Smooth muscle cell (in vitro differentiated cells): Measurements from ENCODE around the gene MBNL2. TPM values are rescaled to one million over a fixed set of nuclear protein-coding genes. Genes with fewer than 3 reads are reported as not detected.

Source experiments
- DNase-seq: peaks from one replicate; lab custom pipeline; 2025; ENCODE audit not compliant: unreplicated experiment; lab: John Stamatoyannopoulos, UW
- H2AFZ ChIP-seq: fragments of 200-600 bp; sonication (generic); 2 replicates; pipeline ENCODE4 v1.6.0; 2016; ENCODE audit warnings: antibody characterized with exemption, low read depth, mild to moderate bottlenecking
- H3F3A ChIP-seq: fragments of 200-600 bp; sonication (generic); 2 replicates; pipeline ENCODE4 v1.6.0; 2017; ENCODE audit warnings: antibody characterized with exemption, low read depth
- H3K27ac ChIP-seq: fragments of 200-600 bp; sonication (generic); 2 replicates; pipeline ENCODE4 v1.5.1; 2016; ENCODE audit warnings: low read depth, mild to moderate bottlenecking
- H3K27me3 ChIP-seq: fragments of 200-600 bp; sonication (generic); 2 replicates; pipeline ENCODE4 v1.6.1; 2016; ENCODE audit warnings: low read depth, mild to moderate bottlenecking
- H3K36me3 ChIP-seq: fragments of 200-600 bp; sonication (generic); 2 replicates; pipeline ENCODE4 v1.5.1; 2016; ENCODE audit warnings: low read depth
- H3K4me1 ChIP-seq: fragments of 200-600 bp; sonication (generic); 2 replicates; pipeline ENCODE4 v1.5.1; 2016; ENCODE audit warnings: low read depth
- H3K4me2 ChIP-seq: fragments of 200-600 bp; sonication (generic); 2 replicates; pipeline ENCODE4 v1.6.0; 2016; ENCODE audit warnings: mild to moderate bottlenecking
- H3K4me3 ChIP-seq: fragments of 200-600 bp; sonication (generic); 2 replicates; pipeline ENCODE4 v1.5.1; 2016; ENCODE audit warnings: mild to moderate bottlenecking
- H3K79me2 ChIP-seq: fragments of 200-600 bp; sonication (generic); 2 replicates; pipeline ENCODE4 v1.6.0; 2016; ENCODE audit warnings: low read depth, mild to moderate bottlenecking
- H3K9ac ChIP-seq: fragments of 200-600 bp; sonication (generic); 2 replicates; pipeline ENCODE4 v1.6.0; 2016; ENCODE audit warnings: low read depth
- H3K9me3 ChIP-seq: fragments of 200-600 bp; sonication (generic); replicated peaks from 2 replicates; pipeline ENCODE4 v1.5.1; 2016; ENCODE audit warnings: low read depth
- H4K20me1 ChIP-seq: fragments of 200-600 bp; sonication (generic); 2 replicates; pipeline ENCODE4 v1.6.0; 2016; ENCODE audit warnings: low read depth
- WGBS: methylation state at CpG from one replicate; pipeline ENCODE4 v1.1.7; 2016; ENCODE audit warnings: low lambda C conversion rate; 5-methylcytosine and 5-hydroxymethylcytosine counted together
- polyA plus RNA-seq: library from polyadenylated mRNA; unstranded; fragments of >200 nt; fragmentation: Nextera tagmentation; extraction: Ambion mirVana; gene quantifications from 2 replicates; pipeline ENCODE4 v1.2.1, GENCODE V29; 2016
- total RNA-seq: library from RNA; depleted of rRNA; stranded (reverse); fragments of >200 nt; gene quantifications from 2 replicates; pipeline ENCODE4 v1.2.3, GENCODE V29; 2014
- TF ChIP-seq, protein P1 (sequence below): fragments of 200-600 bp; sonication (generic); IDR thresholded peaks from 2 replicates; pipeline ENCODE4 v1.5.1; 2017; ENCODE audit warnings: borderline replicate concordance, mild to moderate bottlenecking, antibody characterized with exemption; ENCODE audit not compliant: insufficient read depth, poor library complexity, severe bottlenecking

MBNL2 gene
- total and polyA plus RNA-seq, 2 experiments from 2014 or later = 33.7 to 120 TPM

GRCh38 chr13:97273341-97273831, 51.3 kb downstream of the MBNL2 start:
- no peaks in the 10 kb centered on the region for H3K27me3 ChIP-seq
- no peaks in the 10 kb centered on the region for H3K36me3 ChIP-seq
- H3K4me3 ChIP-seq = no peak overlapping the region
- WGBS = 71% methylated on average over 5 of the region's 5 CpGs
- peak overlapping the region; percentile 33 for H3K9ac ChIP-seq
- no peak overlapping the region for H2AFZ ChIP-seq
- no peaks in the 10 kb centered on the region for H3K9me3 ChIP-seq
- H3K27ac ChIP-seq = peak overlapping the region; percentile 98
- H3K4me1 ChIP-seq = peaks cover 8% of the 10 kb centered on the region
- peaks cover 58% of the 10 kb centered on the region for H4K20me1 ChIP-seq
- peak overlapping the region; percentile 12 for H3K4me2 ChIP-seq
- DNase-seq = no peak
- H3K79me2 ChIP-seq = peaks cover 82% of the 10 kb centered on the region
- TF ChIP-seq, protein P1, sequence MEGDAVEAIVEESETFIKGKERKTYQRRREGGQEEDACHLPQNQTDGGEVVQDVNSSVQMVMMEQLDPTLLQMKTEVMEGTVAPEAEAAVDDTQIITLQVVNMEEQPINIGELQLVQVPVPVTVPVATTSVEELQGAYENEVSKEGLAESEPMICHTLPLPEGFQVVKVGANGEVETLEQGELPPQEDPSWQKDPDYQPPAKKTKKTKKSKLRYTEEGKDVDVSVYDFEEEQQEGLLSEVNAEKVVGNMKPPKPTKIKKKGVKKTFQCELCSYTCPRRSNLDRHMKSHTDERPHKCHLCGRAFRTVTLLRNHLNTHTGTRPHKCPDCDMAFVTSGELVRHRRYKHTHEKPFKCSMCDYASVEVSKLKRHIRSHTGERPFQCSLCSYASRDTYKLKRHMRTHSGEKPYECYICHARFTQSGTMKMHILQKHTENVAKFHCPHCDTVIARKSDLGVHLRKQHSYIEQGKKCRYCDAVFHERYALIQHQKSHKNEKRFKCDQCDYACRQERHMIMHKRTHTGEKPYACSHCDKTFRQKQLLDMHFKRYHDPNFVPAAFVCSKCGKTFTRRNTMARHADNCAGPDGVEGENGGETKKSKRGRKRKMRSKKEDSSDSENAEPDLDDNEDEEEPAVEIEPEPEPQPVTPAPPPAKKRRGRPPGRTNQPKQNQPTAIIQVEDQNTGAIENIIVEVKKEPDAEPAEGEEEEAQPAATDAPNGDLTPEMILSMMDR = no peak
- H3F3A ChIP-seq = peaks cover 21% of the 10 kb centered on the region

DNA sequence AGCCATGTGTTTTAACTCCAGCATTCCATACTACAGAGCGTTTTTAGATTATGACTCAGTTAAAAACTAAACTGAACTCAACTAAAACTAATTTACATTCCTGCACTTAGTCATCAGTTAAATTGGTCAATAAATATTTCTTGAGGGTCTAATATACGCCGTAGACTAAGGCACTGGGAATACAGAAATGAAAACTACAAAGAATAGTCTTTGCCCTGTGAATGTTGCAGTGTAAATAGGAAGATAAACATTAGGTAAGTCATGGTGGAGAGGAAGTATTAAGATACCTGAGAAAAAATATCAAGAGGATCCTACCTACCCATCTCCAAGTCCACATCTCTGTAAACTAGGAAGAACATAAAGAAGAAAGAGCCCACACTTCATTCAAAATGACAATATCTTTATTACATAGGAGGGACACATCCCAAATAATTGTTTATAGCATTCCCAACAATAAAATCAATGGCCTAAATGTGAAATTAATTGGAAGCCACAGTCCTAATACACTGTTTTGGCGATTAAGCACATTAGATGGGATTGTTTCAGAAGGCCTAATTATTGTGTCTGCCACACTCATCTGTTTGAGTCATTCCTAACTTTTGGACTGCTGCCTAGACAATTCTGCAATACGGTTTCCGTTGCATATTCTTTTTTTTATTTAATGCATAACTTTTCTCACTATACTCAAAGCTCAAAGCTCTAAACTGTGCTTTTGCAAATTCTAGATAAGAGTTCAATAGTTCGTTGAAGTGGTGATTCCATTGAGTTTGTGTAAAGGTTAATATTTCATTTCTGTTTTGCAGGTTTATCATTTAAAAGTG, 52.9 kb downstream of the MBNL2 start:
- Histone ChIP-seq H3K4me2 (peak overlapping the region; percentile 74), H3K27me3 (no peaks in the 10 kb centered on the region), H3K79me2 (peaks cover 78% of the 10 kb centered on the region), H2AFZ (no peak overlapping the region), H3K4me1 (peaks cover 8% of the 10 kb centered on the region), H3K36me3 (no peaks in the 10 kb centered on the region), H3K27ac (peak overlapping the region; percentile 98), H3K9ac (peak overlapping the region; percentile 83), H3K4me3 (peak overlapping the region; percentile 2), H3F3A (peaks cover 21% of the 10 kb centered on the region), H4K20me1 (peaks cover 67% of the 10 kb centered on the region), H3K9me3 (no peaks in the 10 kb centered on the region)
- TF ChIP-seq, protein P1 = no peak
- 21% methylated on average over 7 of the region's 7 CpGs for WGBS
- DNase-seq = no peak

- Histone ChIP-seq H3F3A (peaks cover 21% of the 10 kb centered on the region), H3K27me3 (no peaks in the 10 kb centered on the region), H3K9me3 (no peaks in the 10 kb centered on the region), H2AFZ (no peak overlapping the region), H3K4me2 (peak overlapping the region; percentile 74), H3K9ac (no peak overlapping the region), H4K20me1 (peaks cover 71% of the 10 kb centered on the region), H3K4me3 (no peak overlapping the region), H3K4me1 (peaks cover 8% of the 10 kb centered on the region), H3K27ac (peak overlapping the region; percentile 98), H3K79me2 (peaks cover 74% of the 10 kb centered on the region), H3K36me3 (no peaks in the 10 kb centered on the region)
- DNase-seq = no peak
- TF ChIP-seq, protein P1 = no peak
- WGBS = 93% methylated on average over 8 of the region's 8 CpGs
These were observed 53.8 kb downstream of the MBNL2 start for GRCh38 chr13:97275776-97276501.
